ENCODE measurements around the gene CARD6. TPM values are rescaled to one million over a fixed set of nuclear protein-coding genes. Genes with fewer than 3 reads are reported as not detected.

CARD6 gene
- total RNA-seq, 1 experiment from 2014 or later, result 6.6 TPM

Other genes with a start within 250 kb of the CARD6 start
- gene PTGER4, start 161.5 kb upstream of the CARD6 start, total RNA-seq (2014; rRNA removed; shearing (Covaris generic)), result 22.5 and 27.6 TPM in 2 replicates
- gene TTC33, start 85.4 kb upstream of the CARD6 start, total RNA-seq (2014; rRNA removed; shearing (Covaris generic)), result 19.1 and 19.4 TPM in 2 replicates
- gene PRKAA1, start 43.0 kb upstream of the CARD6 start, total RNA-seq (2014; rRNA removed; shearing (Covaris generic)), result 106 and 113 TPM in 2 replicates
- gene RPL37, start 6.1 kb upstream of the CARD6 start, total RNA-seq (2014; rRNA removed; shearing (Covaris generic)), result 145 and 281 TPM in 2 replicates
- not detected in 2 replicates for gene C7, start 68.1 kb downstream of the CARD6 start, total RNA-seq (2014; rRNA removed; shearing (Covaris generic))
- not detected in 2 replicates for gene MROH2B, start 230.0 kb downstream of the CARD6 start, total RNA-seq (2014; rRNA removed; shearing (Covaris generic))

Measured in SJSA1 (cell line).